ENCODE measurements around the gene EIF3F.
"Not testable (repeated sequence)": the region's sequence is repeated elsewhere in the genome, so short reads cannot be mapped to it uniquely, and the experiment has no call there.

The EIF3F gene

GRCh38 chr11:7986768-7987559, at the start of gene EIF3F:
Gene EIF3F, plus strand, starts transcription at chr11:7987337. Its CDS starts 16 bp downstream, at chr11:7987353.
- DNase-seq = peak; percentile 83

- DNase-seq = no peak
These were observed 46.0 kb upstream of the EIF3F start for GRCh38 chr11:7941146-7941545.

- DNase-seq = no peak
These were observed 45.5 kb upstream of the EIF3F start, which contains the start of gene OR10A3 for GRCh38 chr11:7941608-7942007. Gene OR10A3, minus strand, starts transcription at chr11:7941708. Its CDS starts 2,188 bp downstream, at chr11:7939520.

GRCh38 chr11:7944123-7944522, 43.0 kb upstream of the EIF3F start:
- DNase-seq = no peak

- DNase-seq = no peak
These were observed 37.2 kb upstream of the EIF3F start for GRCh38 chr11:7949934-7950333.

- no peak for DNase-seq
These were observed 31.9 kb upstream of the EIF3F start for GRCh38 chr11:7955191-7955590.

GRCh38 chr11:7964261-7964660, 22.9 kb upstream of the EIF3F start:
- DNase-seq = no peak

GRCh38 chr11:7964873-7965272, 22.3 kb upstream of the EIF3F start:
- DNase-seq = no peak

GRCh38 chr11:7965386-7965785, 21.8 kb upstream of the EIF3F start, which contains the start of gene NLRP10:
Gene NLRP10, minus strand, starts transcription at chr11:7965447. Its CDS starts 1,952 bp downstream, at chr11:7963495.
- DNase-seq = no peak

- DNase-seq = no peak
These were observed 20.0 kb upstream of the EIF3F start for GRCh38 chr11:7967097-7967496.

GRCh38 chr11:7967826-7968225, 19.3 kb upstream of the EIF3F start:
- no peak for DNase-seq

- no peak for DNase-seq
These were observed 18.5 kb upstream of the EIF3F start for GRCh38 chr11:7968686-7969085.

GRCh38 chr11:7969756-7970646, 17.1 kb upstream of the EIF3F start:
- DNase-seq = no peak

- no peak for DNase-seq
These were observed 15.3 kb upstream of the EIF3F start for GRCh38 chr11:7971846-7972245.

- no peak for DNase-seq
These were observed 14.1 kb upstream of the EIF3F start for GRCh38 chr11:7973011-7973410.

GRCh38 chr11:7974668-7975067, 12.5 kb upstream of the EIF3F start:
- no peak for DNase-seq

GRCh38 chr11:7977232-7977917, 9.8 kb upstream of the EIF3F start:
- no peak for DNase-seq

- no peak for DNase-seq
These were observed 5.4 kb upstream of the EIF3F start for GRCh38 chr11:7981619-7982157.

- DNase-seq = no peak
These were observed 4.5 kb upstream of the EIF3F start for GRCh38 chr11:7982582-7983119.

GRCh38 chr11:7983832-7984590, 3.1 kb upstream of the EIF3F start:
- no peak for DNase-seq

GRCh38 chr11:7987560-7987883, 385 bp downstream of the EIF3F start:
- not testable (repeated sequence) for DNase-seq

Measured in NCI-H2171 (cell line).